ENCODE results near the gene ID3.

ID3 gene

DNA sequence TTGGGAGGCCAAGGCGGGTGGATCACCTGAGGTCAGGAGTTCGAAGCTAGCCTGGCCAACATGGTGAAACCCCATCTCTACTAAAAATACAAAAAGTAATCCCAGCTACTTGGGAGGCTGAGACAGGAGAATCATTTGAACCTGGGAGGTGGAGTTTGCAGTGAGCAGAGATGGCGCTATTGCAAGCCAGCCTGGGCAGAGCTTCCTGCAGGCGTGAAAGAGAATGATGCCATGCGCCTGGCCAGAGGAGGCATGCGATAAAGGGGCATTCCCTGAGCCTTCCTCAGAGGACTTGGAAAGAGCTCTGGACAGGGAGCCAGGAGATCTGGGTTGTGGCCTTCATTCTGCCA, 31.4 kb downstream of the ID3 start:
- DNase-seq (ENCODE audit: low read depth, low spot score) = no peak

- no peak for DNase-seq (ENCODE audit: low read depth, low spot score)
Observed at GRCh38 chr1:23527366-23527765, 31.9 kb downstream of the ID3 start.

- no peak for DNase-seq (ENCODE audit: low read depth, low spot score)
Observed at GRCh38 chr1:23526329-23527041, 32.8 kb downstream of the ID3 start.

DNA sequence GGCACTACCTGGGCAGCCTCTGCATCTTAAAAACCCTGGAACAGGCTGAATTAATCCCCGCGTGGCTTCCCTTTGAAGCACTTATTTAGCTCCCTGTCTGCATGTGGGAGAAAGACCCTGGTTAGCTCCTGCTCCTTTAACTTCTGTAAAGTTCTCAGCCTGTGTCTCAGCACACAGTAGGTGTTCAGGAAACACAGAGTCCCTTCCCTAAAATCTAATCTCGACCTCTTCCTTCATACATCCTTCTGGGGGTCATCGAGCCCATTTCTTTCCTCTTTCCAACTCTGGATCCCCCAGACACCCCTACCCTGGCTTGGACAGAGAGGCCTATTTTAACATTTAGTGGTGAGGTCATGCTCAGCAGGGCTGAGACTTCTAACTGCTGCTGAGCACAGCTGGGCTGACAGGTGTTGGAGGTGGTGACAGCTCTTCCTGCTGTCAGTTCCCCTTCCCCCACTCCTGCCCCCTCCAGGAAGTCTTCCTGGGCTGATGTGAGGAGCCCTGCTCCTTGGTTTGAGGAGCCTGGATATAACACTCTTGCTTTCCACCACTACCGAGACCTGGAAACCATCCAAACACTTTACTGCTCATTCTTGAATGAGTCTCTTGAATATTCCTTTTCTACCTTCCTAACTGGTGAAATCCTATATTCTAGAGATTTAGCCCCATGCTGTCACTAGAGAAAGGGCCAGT, 33.6 kb downstream of the ID3 start:
- no peak for DNase-seq (ENCODE audit: low read depth, low spot score)

- DNase-seq (ENCODE audit: low read depth, low spot score) = no peak
Observed at GRCh38 chr1:23524716-23525401, 34.4 kb downstream of the ID3 start.

DNA sequence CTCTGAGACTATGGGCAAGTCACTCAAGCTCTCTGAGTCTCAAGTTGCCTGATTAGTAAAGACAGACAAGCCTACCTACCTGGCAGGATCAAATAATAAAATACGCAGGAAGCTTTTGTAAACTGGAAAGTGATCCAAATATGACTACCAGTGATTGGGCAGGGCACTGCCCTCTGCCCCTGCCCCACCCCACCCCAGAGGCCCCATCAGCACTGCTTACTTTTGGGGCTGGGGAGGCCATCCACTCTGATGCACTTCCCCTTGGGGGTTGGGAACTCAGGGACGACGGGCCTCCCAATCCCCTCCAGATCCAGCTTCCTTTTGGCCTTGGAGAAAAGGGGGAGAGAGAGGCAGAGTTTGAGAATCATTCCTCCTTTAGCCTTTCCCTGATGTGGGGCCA, 35.1 kb downstream of the ID3 start:
- no peak for DNase-seq (ENCODE audit: low read depth, low spot score)

DNA sequence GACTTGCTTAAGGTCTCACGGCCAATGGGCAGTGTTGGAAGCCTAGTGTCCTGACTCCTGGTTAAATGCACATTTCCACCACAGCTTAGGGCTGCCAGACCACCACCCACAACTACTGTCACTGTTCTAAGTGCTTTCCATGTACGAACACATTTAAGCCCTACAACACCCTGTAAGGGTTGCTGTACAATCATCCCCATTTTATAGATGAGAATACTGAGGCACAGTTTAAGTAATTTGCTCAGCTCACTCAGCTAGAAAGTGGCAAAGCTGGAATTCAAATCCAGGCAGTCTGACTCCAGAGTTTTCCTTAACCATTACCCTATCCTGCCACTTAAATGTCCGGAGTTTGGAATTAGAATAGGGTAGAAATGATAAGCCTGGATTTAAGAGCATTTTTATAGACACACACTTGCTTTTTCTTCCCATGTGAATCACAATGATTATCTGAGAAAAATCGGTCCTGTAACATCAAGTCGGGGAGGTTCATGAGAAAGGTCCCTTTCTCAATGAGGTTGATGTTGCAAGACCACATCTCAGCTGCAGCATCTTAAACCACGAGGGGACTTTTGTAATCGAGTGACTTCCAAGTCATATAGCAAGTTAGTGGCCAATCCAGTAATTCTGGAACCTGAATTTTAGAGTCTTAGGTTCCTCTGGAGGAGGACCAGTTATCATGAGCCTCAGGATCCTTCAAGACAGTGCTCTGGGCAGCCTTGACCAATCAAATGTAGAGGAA, 36.9 kb downstream of the ID3 start:
- DNase-seq (ENCODE audit: low read depth, low spot score) = no peak

GRCh38 chr1:23521588-23521987, 37.7 kb downstream of the ID3 start:
- DNase-seq (ENCODE audit: low read depth, low spot score) = no peak

DNA sequence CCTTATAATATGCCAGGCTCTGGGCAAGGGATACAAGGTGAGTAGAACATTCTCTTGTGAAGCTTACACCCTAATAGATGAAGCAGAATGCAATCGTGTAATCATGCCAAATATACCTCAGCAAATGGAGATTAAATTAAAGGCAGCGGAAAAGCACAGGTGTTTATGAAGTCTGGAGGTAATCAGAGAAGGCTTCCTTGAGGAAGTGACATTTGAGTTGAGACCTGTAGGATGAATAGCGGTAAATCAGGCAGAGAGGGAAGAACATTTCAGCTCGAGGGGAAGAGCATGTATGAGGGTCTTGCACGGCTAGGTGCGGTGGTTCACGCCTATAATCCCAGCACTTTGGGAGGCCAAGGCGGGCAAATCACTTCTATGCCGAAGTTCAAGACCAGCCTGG, 41.7 kb downstream of the ID3 start:
- no peak for DNase-seq (ENCODE audit: low read depth, low spot score)

- no peak for DNase-seq (ENCODE audit: low read depth, low spot score)
Observed at GRCh38 chr1:23515905-23516304, 43.4 kb downstream of the ID3 start.

DNA sequence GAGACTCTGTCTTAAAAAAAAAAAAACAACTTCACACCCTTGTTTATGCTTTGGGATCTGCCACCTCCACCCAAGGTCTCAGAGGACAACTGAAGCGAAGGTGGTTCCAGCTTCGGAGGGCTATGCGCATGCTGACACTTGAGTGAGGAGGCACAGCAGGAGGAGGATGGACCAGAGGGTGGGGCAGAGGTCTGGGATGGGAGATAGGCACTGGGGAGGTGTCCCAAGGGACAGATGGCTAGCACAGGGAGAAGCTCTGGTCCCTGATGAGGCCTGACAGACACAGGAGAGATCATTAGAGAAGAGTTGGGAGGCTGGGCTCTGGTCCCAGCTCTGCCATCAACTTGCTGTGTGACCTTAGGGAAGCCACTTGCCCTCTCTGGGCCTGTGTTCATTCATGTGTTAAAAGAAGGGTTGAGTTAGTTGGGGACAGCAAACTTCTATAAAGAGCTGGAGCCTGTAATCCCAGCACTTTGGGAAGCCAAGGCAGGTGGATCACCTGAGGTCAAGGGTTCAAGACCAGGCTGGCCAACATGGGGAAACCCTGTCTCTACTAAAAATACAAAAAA, 45.1 kb downstream of the ID3 start:
- no peak for DNase-seq (ENCODE audit: low read depth, low spot score)

- no peak for DNase-seq (ENCODE audit: low read depth, low spot score)
Observed at GRCh38 chr1:23509896-23510295, 49.4 kb downstream of the ID3 start.
